ENCODE results near the gene TNFSF9.

Gene TNFSF9

GRCh38 chr19:6530386-6531162 is at the start of gene TNFSF9:
Gene TNFSF9, plus strand, starts transcription at chr19:6531026. Its CDS starts 11 bp downstream, at chr19:6531037.
- DNase-seq (ENCODE audit: low spot score), result peak; percentile 82

- peak; percentile 62 for DNase-seq (ENCODE audit: low spot score)
These were observed 49.1 kb upstream of the TNFSF9 start, which contains the start of gene DENND1C for GRCh38 chr19:6481541-6482342. Gene DENND1C, minus strand, starts transcription at chr19:6481787. Its CDS starts 92 bp downstream, at chr19:6481695.

GRCh38 chr19:6482343-6482686 is 48.5 kb upstream of the TNFSF9 start:
- peak; percentile 9 for DNase-seq (ENCODE audit: low spot score)

- DNase-seq (ENCODE audit: low spot score), result no peak
These were observed 47.6 kb upstream of the TNFSF9 start for GRCh38 chr19:6483235-6483634.

- no peak for DNase-seq (ENCODE audit: low spot score)
These were observed 46.6 kb upstream of the TNFSF9 start for GRCh38 chr19:6484230-6484629.

GRCh38 chr19:6484831-6485230 is 46.0 kb upstream of the TNFSF9 start:
- no peak for DNase-seq (ENCODE audit: low spot score)

- DNase-seq (ENCODE audit: low spot score), result peak; percentile 28
These were observed 41.4 kb upstream of the TNFSF9 start for GRCh38 chr19:6489278-6490061.

- DNase-seq (ENCODE audit: low spot score), result no peak
These were observed 40.7 kb upstream of the TNFSF9 start for GRCh38 chr19:6490134-6490533.

GRCh38 chr19:6491802-6492592 is 38.8 kb upstream of the TNFSF9 start:
- DNase-seq (ENCODE audit: low spot score), result no peak

GRCh38 chr19:6494438-6495036 is 36.3 kb upstream of the TNFSF9 start:
- DNase-seq (ENCODE audit: low spot score), result no peak

- DNase-seq (ENCODE audit: low spot score), result no peak
These were observed 34.9 kb upstream of the TNFSF9 start for GRCh38 chr19:6495947-6496346.

- no peak for DNase-seq (ENCODE audit: low spot score)
These were observed 32.4 kb upstream of the TNFSF9 start for GRCh38 chr19:6498294-6499036.

GRCh38 chr19:6499052-6499790 is 31.6 kb upstream of the TNFSF9 start:
- DNase-seq (ENCODE audit: low spot score), result no peak

- DNase-seq (ENCODE audit: low spot score), result no peak
These were observed 29.7 kb upstream of the TNFSF9 start for GRCh38 chr19:6500837-6501739.

- DNase-seq (ENCODE audit: low spot score), result peak; percentile 31
These were observed 28.8 kb upstream of the TNFSF9 start, which contains the start of gene TUBB4A for GRCh38 chr19:6501740-6502648. Gene TUBB4A, minus strand, starts transcription at chr19:6502309. Its CDS starts 97 bp downstream, at chr19:6502212.

GRCh38 chr19:6503407-6504201 is 27.2 kb upstream of the TNFSF9 start:
- DNase-seq (ENCODE audit: low spot score), result no peak
